GM23338 (cell line): ENCODE measurements around the gene MFN1. TPM values are rescaled to one million over a fixed set of nuclear protein-coding genes. Genes with fewer than 3 reads are reported as not detected.

ENCODE experiments used
- ATAC-seq: fragments of 200-7000 bp; cut with Tn5 transposase; 3 replicates; pipeline ENCODE4 v1.9.1; 2020
- DNase-seq: peaks from one replicate; pipeline ENCODE4 v3.0.0-alpha.2; 2015; ENCODE audit warnings: low spot score
- H2AFZ ChIP-seq: fragments of 200-600 bp; sonication (generic); 2 replicates; pipeline ENCODE4 v1.8.0; 2016; ENCODE audit warnings: antibody characterized with exemption, mild to moderate bottlenecking, moderate library complexity
- H3F3A ChIP-seq: fragments of 200-600 bp; sonication (generic); replicated peaks from 2 replicates; pipeline ENCODE4 v1.8.0; 2017; ENCODE audit warnings: antibody characterized with exemption, mixed run types, low read depth
- H3K27ac ChIP-seq: fragments of 200-600 bp; sonication (generic); 2 replicates; pipeline ENCODE4 v1.6.1; 2016; ENCODE audit warnings: low read depth
- H3K27me3 ChIP-seq: fragments of 200-600 bp; sonication (generic); 2 replicates; pipeline ENCODE4 v1.8.0; 2016; ENCODE audit warnings: mild to moderate bottlenecking, mixed run types, moderate library complexity; ENCODE audit not compliant: insufficient read depth
- H3K36me3 ChIP-seq: fragments of 200-600 bp; sonication (generic); 2 replicates; pipeline ENCODE4 v1.8.0; 2016; ENCODE audit warnings: mild to moderate bottlenecking; ENCODE audit not compliant: insufficient read depth
- H3K4me1 ChIP-seq: fragments of 200-600 bp; sonication (generic); 2 replicates; pipeline ENCODE4 v1.8.0; 2016; ENCODE audit warnings: mild to moderate bottlenecking, moderate library complexity; ENCODE audit not compliant: insufficient read depth
- H3K4me2 ChIP-seq: fragments of 200-600 bp; sonication (generic); 2 replicates; pipeline ENCODE4 v1.7.1; 2017; ENCODE audit warnings: mixed run types
- H3K4me3 ChIP-seq: fragments of 200-600 bp; sonication (generic); 2 replicates; pipeline ENCODE4 v1.6.1; 2016; ENCODE audit warnings: mixed run types
- H3K79me2 ChIP-seq: fragments of 200-600 bp; sonication (generic); replicated peaks from 2 replicates; pipeline ENCODE4 v1.8.0; 2017; ENCODE audit warnings: mild to moderate bottlenecking; ENCODE audit not compliant: insufficient read depth
- H3K9me2 ChIP-seq: fragments of 200-600 bp; sonication (generic); 2 replicates; pipeline ENCODE4 v1.8.0; 2017; ENCODE audit not compliant: insufficient read depth
- H4K20me1 ChIP-seq: fragments of 200-600 bp; sonication (generic); replicated peaks from 2 replicates; pipeline ENCODE4 v1.8.0; 2017; ENCODE audit warnings: mild to moderate bottlenecking; ENCODE audit not compliant: insufficient read depth
- H3K27ac Mint-ChIP-seq: 2 replicates; pipeline ENCODE4 v1.8.0; 2020; ENCODE audit warnings: inconsistent platforms, mild to moderate bottlenecking, moderate library complexity, mixed read lengths
- H3K27me3 Mint-ChIP-seq: 3 replicates; pipeline ENCODE4 v1.8.0; 2022; ENCODE audit warnings: low read depth, mild to moderate bottlenecking, moderate library complexity, mixed read lengths, inconsistent platforms; ENCODE audit not compliant: insufficient read depth, poor library complexity
- H3K36me3 Mint-ChIP-seq: 3 replicates; pipeline ENCODE4 v1.8.0; 2021; ENCODE audit warnings: low read depth, mild to moderate bottlenecking, inconsistent platforms, moderate library complexity, mixed read lengths
- H3K4me1 Mint-ChIP-seq: 3 replicates; pipeline ENCODE4 v1.8.0; 2020; ENCODE audit warnings: mild to moderate bottlenecking, inconsistent platforms, mixed read lengths
- H3K4me3 Mint-ChIP-seq: 3 replicates; pipeline ENCODE4 v1.8.0; 2021; ENCODE audit warnings: moderate library complexity, mild to moderate bottlenecking, inconsistent platforms, mixed read lengths
- H3K9me3 Mint-ChIP-seq: 3 replicates; pipeline ENCODE4 v1.8.0; 2020; ENCODE audit warnings: moderate library complexity, mild to moderate bottlenecking, inconsistent platforms, mixed read lengths
- CREB1 ChIP-seq: fragments of 250-450 bp; sonication (Bioruptor Pico); IDR thresholded peaks from 2 replicates; pipeline ENCODE4 v1.5.0; 2020; ENCODE audit warnings: low read depth, mild to moderate bottlenecking, moderate library complexity
- CTCF ChIP-seq, 2 experiments: fragments of 200-600 bp in 1 of 2; sonication (generic) in 1 of 2; conservative IDR thresholded peaks; 2 replicates each; pipeline versions ENCODE4 v1.5.1 to v1.6.1; 2016 to 2017; ENCODE audit warnings: antibody characterized with exemption in 2 of 2, low read depth in 2 of 2, mild to moderate bottlenecking in 2 of 2, moderate library complexity in 1 of 2
- ETS1 ChIP-seq: IDR thresholded peaks from 2 replicates; pipeline ENCODE4 v1.6.1; 2016; ENCODE audit warnings: antibody characterized with exemption
- EZH2 ChIP-seq: fragments of 200-600 bp; sonication (generic); IDR thresholded peaks from one replicate; pipeline ENCODE4 v1.8.0; 2017; ENCODE audit warnings: antibody characterized with exemption, mild to moderate bottlenecking, low read depth; ENCODE audit not compliant: unreplicated experiment
- EZH2phosphoT487 ChIP-seq: fragments of 200-600 bp; sonication (generic); IDR thresholded peaks from one replicate; pipeline ENCODE4 v1.8.1; 2018; ENCODE audit warnings: antibody characterized with exemption; ENCODE audit not compliant: unreplicated experiment
- JUNB ChIP-seq: IDR thresholded peaks from one replicate; pipeline ENCODE4 v1.6.1; 2016; ENCODE audit warnings: antibody characterized with exemption; ENCODE audit not compliant: unreplicated experiment
- NANOG ChIP-seq: IDR thresholded peaks from 2 replicates; pipeline ENCODE4 v1.6.1; 2016; ENCODE audit warnings: antibody characterized with exemption, borderline replicate concordance
- POLR2AphosphoS5 ChIP-seq: IDR thresholded peaks from 2 replicates; pipeline ENCODE4 v1.6.1; 2016; ENCODE audit warnings: antibody characterized with exemption, low read depth
- REST ChIP-seq: IDR thresholded peaks from one replicate; pipeline ENCODE4 v1.6.1; 2018; ENCODE audit warnings: antibody characterized with exemption; ENCODE audit not compliant: unreplicated experiment
- STAT1 ChIP-seq: IDR thresholded peaks from one replicate; pipeline ENCODE4 v1.6.1; 2016; ENCODE audit warnings: antibody characterized with exemption; ENCODE audit not compliant: unreplicated experiment
- ZNF114 ChIP-seq: fragments of 250-450 bp; sonication (Bioruptor Pico); IDR thresholded peaks from 2 replicates; pipeline ENCODE4 v1.5.0; 2020; ENCODE audit warnings: mild to moderate bottlenecking, moderate library complexity
- ZNF331 ChIP-seq: fragments of 250-450 bp; sonication (Bioruptor Pico); IDR thresholded peaks from 2 replicates; pipeline ENCODE4 v1.5.0; 2020; ENCODE audit warnings: low read depth, mild to moderate bottlenecking, moderate library complexity
- polyA plus RNA-seq: library from polyadenylated mRNA; unstranded; fragments of >200 nt; fragmentation: Nextera tagmentation; extraction: Ambion mirVana; gene quantifications from 2 replicates; pipeline ENCODE4 v1.2.1, GENCODE V29; 2016
- total RNA-seq: library from RNA; depleted of rRNA; stranded (reverse); fragments of >200 nt; shearing (Covaris generic); gene quantifications from 2 replicates; pipeline ENCODE4 v1.2.3, GENCODE V29; 2014
- TF ChIP-seq, protein P1 (sequence below): fragments of 250-450 bp; sonication (Bioruptor Pico); IDR thresholded peaks from 2 replicates; pipeline ENCODE4 v1.5.0; 2020; ENCODE audit warnings: mild to moderate bottlenecking, moderate library complexity

MFN1 gene
- total and polyA plus RNA-seq, 2 experiments from 2014 or later = 16.1 to 36.2 TPM

GRCh38 chr3:179428876-179429548 is 81.5 kb downstream of the MFN1 start:
- Histone ChIP-seq H2AFZ (no peak overlapping the region), H4K20me1 (no peaks in the 10 kb centered on the region; the same call in 1 of the 2 replicates), H3K4me1 (no peaks in the 10 kb centered on the region), H3K36me3 (no peaks in the 10 kb centered on the region), H3K79me2 (peaks cover 24% of the 10 kb centered on the region), H3K9me2 (no peaks in the 10 kb centered on the region), H3K4me3 (no peak overlapping the region), H3K27me3 (no peaks in the 10 kb centered on the region), H3K4me2 (no peak overlapping the region), H3F3A (no peaks in the 10 kb centered on the region), H3K27ac (no peak overlapping the region)
- Mint-ChIP-seq H3K4me1 (peaks cover 10% of the 10 kb centered on the region; the same call in 2 of the 3 replicates), H3K9me3 (no peaks in the 10 kb centered on the region), H3K27ac (no peak overlapping the region), H3K36me3 (peaks cover 9% of the 10 kb centered on the region; the same call in 2 of the 3 replicates), H3K4me3 (no peak overlapping the region), H3K27me3 (peaks cover 3% of the 10 kb centered on the region)
- TF ChIP-seq STAT1 (no peak), CREB1 (CRISPR knock-in tag) (no peak), EZH2phosphoT487 (no peak), NANOG (no peak), ZNF331 (no peak), CTCF (conservative IDR thresholded peaks at IDR 0.05; ENCODE audit: low read depth in 2 of 2) (no peak), ZNF114 (no peak), JUNB (no peak), EZH2 (no peak), ETS1 (no peak), POLR2AphosphoS5 (no peak), REST (no peak)
- TF ChIP-seq, protein P1, sequence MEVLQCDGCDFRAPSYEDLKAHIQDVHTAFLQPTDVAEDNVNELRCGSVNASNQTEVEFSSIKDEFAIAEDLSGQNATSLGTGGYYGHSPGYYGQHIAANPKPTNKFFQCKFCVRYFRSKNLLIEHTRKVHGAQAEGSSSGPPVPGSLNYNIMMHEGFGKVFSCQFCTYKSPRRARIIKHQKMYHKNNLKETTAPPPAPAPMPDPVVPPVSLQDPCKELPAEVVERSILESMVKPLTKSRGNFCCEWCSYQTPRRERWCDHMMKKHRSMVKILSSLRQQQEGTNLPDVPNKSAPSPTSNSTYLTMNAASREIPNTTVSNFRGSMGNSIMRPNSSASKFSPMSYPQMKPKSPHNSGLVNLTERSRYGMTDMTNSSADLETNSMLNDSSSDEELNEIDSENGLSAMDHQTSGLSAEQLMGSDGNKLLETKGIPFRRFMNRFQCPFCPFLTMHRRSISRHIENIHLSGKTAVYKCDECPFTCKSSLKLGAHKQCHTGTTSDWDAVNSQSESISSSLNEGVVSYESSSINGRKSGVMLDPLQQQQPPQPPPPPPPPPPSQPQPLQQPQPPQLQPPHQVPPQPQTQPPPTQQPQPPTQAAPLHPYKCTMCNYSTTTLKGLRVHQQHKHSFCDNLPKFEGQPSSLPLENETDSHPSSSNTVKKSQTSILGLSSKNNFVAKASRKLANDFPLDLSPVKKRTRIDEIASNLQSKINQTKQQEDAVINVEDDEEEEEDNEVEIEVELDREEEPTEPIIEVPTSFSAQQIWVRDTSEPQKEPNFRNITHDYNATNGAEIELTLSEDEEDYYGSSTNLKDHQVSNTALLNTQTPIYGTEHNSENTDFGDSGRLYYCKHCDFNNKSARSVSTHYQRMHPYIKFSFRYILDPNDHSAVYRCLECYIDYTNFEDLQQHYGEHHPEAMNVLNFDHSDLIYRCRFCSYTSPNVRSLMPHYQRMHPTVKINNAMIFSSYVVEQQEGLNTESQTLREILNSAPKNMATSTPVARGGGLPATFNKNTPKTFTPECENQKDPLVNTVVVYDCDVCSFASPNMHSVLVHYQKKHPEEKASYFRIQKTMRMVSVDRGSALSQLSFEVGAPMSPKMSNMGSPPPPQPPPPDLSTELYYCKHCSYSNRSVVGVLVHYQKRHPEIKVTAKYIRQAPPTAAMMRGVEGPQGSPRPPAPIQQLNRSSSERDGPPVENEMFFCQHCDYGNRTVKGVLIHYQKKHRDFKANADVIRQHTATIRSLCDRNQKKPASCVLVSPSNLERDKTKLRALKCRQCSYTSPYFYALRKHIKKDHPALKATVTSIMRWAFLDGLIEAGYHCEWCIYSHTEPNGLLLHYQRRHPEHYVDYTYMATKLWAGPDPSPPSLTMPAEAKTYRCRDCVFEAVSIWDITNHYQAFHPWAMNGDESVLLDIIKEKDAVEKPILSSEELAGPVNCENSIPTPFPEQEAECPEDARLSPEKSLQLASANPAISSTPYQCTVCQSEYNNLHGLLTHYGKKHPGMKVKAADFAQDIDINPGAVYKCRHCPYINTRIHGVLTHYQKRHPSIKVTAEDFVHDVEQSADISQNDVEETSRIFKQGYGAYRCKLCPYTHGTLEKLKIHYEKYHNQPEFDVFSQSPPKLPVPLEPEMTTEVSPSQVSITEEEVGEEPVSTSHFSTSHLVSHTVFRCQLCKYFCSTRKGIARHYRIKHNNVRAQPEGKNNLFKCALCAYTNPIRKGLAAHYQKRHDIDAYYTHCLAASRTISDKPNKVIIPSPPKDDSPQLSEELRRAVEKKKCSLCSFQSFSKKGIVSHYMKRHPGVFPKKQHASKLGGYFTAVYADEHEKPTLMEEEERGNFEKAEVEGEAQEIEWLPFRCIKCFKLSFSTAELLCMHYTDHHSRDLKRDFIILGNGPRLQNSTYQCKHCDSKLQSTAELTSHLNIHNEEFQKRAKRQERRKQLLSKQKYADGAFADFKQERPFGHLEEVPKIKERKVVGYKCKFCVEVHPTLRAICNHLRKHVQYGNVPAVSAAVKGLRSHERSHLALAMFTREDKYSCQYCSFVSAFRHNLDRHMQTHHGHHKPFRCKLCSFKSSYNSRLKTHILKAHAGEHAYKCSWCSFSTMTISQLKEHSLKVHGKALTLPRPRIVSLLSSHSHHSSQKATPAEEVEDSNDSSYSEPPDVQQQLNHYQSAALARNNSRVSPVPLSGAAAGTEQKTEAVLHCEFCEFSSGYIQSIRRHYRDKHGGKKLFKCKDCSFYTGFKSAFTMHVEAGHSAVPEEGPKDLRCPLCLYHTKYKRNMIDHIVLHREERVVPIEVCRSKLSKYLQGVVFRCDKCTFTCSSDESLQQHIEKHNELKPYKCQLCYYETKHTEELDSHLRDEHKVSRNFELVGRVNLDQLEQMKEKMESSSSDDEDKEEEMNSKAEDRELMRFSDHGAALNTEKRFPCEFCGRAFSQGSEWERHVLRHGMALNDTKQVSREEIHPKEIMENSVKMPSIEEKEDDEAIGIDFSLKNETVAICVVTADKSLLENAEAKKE (CRISPR knock-in tag) = no peak
- no peak for DNase-seq
- ATAC-seq = no peak
